Sciatic nerve (tissue), 2 donors: Measurements from ENCODE around the gene MYPOP. TPM values are rescaled to one million over a fixed set of nuclear protein-coding genes. Genes with fewer than 3 reads are reported as not detected.
"Not testable (repeated sequence)": the region's sequence is repeated elsewhere in the genome, so short reads cannot be mapped to it uniquely, and the experiment has no call there.

Experiments
- ATAC-seq: fragments of 200-7000 bp; cut with Tn5 transposase; one replicate; pipeline ENCODE4 v1.9.1; 2020; ENCODE audit warnings: mild to moderate bottlenecking, moderate library complexity
- DNase-seq: peaks from one replicate; pipeline ENCODE4 v3.0.0-alpha.2; 2020; ENCODE audit warnings: low spot score
- intact Hi-C: fragments of 100-400 bp; cut with DNase I; formaldehyde crosslinking; loops from one replicate; pipeline ENCODE4 v1.14.2; 2022
- total RNA-seq: library from RNA; stranded (reverse); fragmentation: NEBNext Ultra II Directional; extraction: Animal tissue kit (Norgen Biotek cat#: 25700); gene quantifications from one replicate; pipeline ENCODE4 v1.2.1, GENCODE V29; 2021
- donor health status: DM: no; HTN: no; CAD: no.
- donor health status: DM: no; HTN: no; CAD: no.

The MYPOP gene
- total RNA-seq, 1 donor from 2014 or later, result 8.6 TPM

DNA sequence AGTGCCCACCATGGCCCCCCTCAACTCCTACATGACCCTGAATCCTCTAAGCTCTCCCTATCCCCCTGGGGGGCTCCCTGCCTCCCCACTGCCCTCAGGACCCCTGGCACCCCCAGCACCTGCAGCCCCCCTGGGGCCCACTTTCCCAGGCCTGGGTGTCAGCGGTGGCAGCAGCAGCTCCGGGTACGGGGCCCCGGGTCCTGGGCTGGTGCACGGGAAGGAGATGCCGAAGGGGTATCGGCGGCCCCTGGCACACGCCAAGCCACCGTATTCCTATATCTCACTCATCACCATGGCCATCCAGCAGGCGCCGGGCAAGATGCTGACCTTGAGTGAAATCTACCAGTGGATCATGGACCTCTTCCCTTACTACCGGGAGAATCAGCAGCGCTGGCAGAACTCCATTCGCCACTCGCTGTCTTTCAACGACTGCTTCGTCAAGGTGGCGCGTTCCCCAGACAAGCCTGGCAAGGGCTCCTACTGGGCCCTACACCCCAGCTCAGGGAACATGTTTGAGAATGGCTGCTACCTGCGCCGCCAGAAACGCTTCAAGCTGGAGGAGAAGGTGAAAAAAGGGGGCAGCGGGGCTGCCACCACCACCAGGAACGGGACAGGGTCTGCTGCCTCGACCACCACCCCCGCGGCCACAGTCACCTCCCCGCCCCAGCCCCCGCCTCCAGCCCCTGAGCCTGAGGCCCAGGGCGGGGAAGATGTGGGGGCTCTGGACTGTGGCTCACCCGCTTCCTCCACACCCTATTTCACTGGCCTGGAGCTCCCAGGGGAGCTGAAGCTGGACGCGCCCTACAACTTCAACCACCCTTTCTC, 30.1 kb downstream of the MYPOP start:
- no peak for DNase-seq
- intact Hi-C loops, result no loop called here

DNA sequence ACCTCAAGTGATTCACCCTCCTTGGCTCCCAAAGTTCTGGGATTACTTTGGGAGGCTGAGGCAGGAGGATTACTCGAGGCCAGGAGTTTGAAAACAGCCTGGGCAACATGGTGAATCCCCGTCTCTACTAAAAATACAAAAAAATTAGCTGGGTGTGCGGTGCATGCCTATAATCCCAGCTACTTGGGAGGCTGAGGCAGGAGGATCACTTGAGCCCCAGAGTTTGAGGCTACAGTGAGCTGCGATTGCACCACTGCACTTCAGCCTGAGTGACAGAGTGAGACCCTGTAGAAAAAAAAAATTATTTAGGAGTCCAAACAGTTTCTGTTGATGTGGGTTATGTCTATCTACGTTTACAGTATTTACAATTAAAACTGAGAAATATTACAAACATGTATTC, 31.6 kb downstream of the MYPOP start:
- intact Hi-C loops, result no loop called here
- ATAC-seq, result no peak

More for the DNA sequence above, 30.1 kb downstream of the MYPOP start:
- ATAC-seq, result no peak

DNA sequence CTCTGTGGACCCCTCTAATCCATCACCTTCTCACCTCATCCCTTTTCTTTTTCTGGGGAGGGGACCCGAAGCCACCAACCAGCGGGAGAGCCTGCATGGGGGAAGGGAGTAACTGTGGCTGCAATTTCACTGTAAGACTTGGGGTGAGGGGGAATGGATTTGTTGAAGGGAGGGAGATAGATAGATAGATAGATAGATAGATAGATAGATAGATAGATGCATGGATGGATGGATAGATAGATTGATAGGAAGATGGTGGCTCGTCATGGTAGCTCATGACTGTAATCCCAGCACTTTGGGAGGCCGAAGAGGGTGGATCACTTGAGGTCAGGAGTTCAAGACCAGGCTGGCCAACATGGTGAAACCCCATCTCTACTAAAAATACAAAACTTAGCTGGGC, 35.2 kb downstream of the MYPOP start:
- ATAC-seq, DNase-seq, intact Hi-C loops: not testable (repeated sequence)

More for the DNA sequence above, 31.6 kb downstream of the MYPOP start:
- DNase-seq, result no peak

DNA sequence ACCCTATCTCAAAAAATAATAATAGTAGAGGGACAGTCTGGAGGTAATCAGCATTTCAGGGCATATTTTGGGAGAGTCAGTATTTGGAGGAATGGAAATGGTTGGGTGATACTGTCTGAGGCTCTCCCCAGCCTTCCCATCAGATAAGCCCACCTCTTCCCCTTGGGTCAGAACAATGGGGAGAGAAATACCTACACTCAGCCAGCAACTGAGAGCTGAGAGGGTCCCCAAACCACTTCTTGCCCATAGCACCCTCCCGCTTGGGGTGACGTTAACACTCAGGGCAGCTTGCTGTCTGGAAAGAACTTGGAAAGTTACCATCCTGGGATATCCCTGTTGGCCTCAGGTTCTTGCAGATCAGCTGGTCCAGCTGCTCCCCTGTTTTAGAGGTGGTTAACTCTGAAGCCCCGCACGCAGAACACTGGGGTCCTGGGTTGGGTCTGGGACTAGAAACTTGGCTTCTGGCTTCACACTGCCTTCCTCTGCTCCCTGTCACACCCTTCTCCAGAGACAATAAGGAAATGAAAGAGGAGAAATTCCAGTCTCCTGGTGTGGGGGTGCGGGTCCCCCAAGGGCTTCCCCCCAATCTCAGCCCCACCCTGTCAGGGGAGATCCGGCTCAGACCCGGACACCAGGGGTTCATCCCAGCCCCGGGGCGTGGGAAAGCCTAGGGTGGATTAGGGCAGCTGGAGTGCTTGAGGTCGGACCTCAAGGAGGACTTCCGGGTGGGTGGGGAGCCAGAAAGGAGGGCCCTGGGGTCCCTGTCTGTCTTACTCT, 35.8 kb downstream of the MYPOP start:
- DNase-seq (no peak), ATAC-seq (no peak)
- intact Hi-C loops, result no loop called here

DNA sequence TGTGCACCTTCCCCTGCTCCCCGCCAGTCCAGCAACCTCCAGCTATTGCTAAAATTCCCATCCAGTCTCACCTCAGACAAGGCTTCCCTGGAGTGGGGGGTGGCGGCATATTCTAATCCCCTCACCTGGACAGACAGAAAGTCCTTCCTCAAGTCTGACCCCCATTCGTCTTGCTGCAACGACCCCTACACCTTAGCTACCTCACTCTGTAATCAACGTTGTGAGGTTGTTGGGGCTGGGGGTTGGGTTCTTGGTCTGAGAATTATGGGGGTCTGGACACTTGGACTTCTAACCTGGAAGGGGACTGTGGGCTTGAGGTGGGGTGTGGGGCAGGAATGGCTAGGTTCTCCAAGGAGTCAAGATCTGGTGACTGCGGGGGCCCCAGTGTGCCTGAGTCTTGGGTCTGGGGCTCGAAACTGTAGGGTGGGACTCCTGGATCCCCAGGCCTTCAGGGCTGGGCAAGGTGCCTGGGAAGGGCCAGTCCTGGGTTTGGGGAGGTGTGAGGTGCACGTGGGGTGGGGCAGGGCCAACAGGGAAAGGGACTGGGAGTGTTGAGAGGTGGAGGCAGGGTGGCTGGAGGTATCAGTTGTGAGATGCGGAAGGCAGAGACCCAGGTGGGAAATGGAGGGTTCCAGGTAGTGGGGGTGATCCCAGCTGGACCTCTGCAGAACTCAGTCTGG, 37.0 kb downstream of the MYPOP start:
- intact Hi-C loops, result no loop called here
- ATAC-seq (no peak), DNase-seq (no peak)

DNA sequence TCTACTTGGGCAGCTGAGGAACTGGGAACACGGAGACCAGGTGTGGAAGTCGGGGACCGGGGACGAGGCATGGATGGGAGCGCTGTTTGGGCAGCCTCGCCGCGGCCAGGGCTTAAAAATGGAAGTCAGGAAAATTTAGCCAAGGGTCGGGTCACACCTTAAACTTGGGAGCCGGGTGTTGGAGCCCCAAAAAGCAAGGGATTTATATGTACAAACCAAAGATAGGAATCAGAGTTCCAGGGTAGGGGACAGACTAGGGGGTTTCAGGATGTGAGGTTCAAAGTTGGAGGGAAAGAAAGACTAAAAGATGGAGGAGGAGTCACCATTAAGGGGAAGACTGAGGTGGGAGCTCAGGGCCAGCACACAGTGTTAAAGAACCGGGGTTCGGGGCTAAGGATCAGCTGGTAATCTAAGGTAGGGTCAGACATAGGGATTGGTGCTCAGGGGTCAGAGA, 37.8 kb downstream of the MYPOP start:
- intact Hi-C loops, result no loop called here
- DNase-seq (no peak), ATAC-seq (no peak)

DNA sequence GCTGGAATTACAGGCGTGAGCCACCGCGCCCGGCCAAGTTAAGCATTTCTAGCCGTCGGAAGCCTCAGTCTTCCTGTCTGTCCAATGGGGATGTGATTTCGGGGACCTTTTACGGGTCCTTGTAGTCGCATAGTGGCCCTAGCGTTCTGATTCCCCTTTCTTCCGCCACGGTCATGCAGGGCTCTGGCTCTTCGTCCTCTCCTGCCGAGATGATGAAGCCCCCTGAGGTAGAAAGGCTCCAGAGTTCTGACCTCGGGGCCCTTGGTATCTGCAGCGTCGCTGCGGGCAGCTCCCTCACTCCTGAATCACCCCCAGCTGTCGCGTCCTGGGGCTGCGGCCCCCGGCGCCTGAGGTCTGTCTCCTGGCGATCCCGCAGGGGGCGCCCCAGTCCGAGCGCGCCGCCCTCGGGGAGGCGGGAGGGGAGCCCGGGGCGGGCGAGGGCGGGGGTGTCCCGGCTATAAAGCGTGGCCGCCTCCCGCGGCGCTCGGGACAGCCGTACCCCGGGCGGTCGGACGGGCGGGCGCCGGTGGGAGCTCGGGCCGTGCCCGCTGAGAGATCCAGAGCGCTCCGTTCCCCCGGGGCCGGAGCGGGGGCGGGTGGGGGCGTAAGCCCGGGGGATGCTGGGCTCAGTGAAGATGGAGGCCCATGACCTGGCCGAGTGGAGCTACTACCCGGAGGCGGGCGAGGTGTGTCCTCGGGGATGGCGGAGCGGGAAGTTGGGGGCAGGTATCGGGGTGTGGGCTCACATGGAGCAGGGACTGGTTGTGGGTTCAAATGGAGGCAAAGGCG, 38.4 kb downstream of the MYPOP start, which contains the start of gene FOXA3:
FOXA3 (plus strand) TSS at position 487 of the 789 bp plus-strand sequence; CDS start at position 618, 131 bp downstream.
- intact Hi-C loops, result no loop called here
- ATAC-seq (peak; percentile 7), DNase-seq (peak; percentile 66)

DNA sequence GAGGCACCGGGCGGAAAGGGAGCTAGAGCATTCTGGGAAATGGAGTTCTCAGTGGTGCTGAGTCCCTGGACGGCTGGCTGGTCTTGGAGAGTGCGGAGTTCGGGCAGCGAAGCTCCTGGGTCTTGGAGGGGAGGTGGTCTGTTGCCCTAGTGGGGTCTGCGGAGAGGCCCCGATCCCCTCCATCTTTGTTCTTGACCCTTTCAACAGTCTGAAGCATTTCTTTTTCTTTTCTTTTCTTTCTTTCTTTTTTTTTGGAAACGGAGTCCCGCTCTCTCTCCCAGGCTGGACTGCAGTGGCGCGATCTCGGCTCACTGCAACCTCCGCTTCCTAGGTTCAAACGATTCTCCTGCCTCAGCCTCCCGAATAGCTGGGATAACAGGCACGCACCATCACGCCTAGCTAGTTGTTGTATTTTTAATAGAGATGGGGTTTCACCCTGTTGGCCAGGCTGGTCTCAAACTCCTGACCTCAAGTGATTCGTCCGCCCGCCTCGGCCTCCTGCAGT, 39.0 kb downstream of the MYPOP start:
- ATAC-seq (no peak), DNase-seq (no peak)
- intact Hi-C loops, result no loop called here

DNA sequence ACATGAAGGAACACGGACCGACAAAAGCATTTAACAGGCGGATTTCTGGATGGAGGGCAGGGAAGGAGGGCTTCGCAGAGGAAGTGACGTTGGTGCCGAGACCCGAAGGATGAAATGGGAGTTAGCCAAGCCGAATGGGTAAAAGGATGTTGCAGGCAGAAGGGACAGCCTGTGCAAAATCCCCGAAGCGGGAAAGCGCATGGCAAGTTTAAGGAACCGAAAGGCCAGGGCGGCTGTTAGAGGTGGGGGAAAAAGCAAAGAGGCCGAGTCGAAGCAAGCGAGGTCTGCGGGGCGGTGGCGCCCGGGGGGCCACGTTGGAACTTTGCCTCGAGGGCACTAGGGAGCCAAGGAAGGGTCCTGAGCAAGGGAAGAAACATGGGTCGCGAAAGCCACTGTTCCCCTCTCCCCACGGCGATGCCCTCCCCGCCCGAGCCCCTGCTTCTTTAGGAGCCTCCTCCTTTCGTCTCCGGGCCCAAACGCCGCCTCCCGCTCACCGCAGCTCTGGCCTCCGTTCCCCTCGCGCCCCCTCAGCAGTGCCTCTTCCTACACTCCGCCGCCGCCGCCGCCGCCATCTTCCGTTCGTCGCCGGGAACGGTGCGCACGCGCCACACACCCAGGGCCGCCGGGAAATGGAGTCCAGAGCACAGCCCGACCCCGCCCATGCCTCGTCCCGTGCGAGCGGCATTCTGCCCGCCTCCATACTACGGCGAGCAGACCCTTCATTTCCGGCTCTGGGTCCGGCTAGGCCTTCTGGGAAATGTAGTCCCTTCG, 39.7 kb downstream of the MYPOP start, which contains the start of gene SYMPK:
SYMPK (minus strand) TSS at position 584 of the 771 bp plus-strand sequence. CDS start 8,652 bp downstream, outside the sequence.
- DNase-seq (peak; percentile 99), ATAC-seq (peak; percentile 99)
- intact Hi-C loops, result no loop called here

DNA sequence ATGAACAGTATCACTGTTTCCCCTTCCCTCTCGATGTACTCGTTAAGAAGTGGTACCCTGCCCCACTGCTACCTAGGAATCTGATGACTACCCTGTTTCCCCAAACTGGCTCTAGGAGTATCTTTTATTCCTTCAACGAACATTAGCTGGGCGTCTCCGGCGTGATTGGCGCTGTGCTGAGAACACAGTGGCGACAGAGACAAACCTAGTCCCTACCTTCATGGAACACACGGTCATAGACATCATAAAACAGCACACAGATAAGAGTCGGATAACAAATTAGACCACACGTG, 40.2 kb downstream of the MYPOP start:
- intact Hi-C loops, result no loop called here
- no peak for DNase-seq
- no peak for ATAC-seq

DNA sequence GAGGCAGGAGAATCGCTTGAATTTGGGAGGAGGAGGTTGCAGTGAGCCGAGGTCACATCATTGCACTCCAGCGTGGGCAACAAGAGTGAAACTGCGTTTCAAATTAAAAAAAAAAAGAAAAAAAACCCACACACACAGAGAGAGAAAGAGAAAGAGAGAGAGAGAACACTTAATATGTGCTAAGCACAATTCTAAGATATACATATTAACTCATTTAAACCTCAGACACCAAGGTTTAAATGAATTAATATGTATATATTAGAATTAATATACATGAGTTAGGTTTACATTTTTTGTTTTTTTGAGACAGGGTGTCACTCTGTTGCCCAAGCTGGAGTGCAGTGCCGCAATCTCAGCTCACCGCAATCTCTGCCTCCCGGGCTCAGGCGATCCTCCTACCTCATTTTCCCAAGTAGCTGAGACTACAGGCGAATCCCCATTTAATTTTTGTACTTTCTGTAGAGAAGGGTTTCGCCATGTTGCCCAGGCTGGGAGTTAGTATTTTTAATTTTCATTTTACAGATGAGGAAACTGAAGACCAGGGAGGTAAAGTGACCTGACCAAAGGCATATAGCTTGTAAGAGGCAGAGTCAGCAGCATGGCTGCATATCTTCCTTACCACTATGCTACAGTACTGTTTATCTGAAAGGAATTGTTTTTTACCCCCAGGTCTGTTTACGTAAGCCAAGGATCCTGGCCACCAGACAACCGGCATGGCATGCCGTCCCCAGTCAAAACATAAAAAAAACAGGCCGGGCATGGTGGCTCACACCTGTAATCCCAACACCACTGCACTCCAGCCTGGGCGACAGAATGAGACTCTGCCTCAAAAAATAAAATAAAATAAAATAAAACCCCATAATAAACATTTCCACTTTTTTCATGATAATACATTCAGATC, 41.8 kb downstream of the MYPOP start:
- intact Hi-C loops, result no loop called here
- no peak for DNase-seq
- no peak for ATAC-seq

DNA sequence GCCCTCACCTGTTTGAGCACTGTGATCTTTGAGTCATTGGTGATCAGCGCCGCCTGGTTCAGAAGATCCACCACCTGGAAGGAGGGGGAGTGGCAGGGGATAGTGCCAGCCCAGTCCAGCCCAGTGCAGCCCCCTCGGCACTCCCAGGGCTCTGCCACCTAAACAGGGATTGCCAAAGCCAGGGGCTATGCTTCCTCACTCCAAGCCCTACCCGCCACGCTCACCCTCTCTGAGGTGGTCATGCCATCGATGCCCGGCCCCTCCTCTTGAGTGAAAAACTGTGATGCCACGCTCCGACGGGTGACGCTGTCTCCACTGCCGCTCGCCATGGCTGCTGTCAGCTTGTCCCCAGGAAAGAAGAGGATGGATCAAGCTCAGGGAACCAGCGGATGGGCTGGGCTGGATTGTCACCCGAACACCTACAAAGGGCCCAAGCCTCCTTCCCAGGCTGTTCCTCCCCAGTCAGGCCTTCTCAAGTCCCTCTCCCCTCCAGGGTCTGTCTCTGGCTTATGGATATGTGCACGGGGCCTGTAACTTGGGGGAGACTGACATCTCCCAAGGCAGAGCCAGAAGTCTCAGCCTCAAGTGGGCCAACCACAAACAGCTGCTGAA, 48.1 kb downstream of the MYPOP start:
- DNase-seq (no peak), ATAC-seq (no peak)
- intact Hi-C loops, result no loop called here

DNA sequence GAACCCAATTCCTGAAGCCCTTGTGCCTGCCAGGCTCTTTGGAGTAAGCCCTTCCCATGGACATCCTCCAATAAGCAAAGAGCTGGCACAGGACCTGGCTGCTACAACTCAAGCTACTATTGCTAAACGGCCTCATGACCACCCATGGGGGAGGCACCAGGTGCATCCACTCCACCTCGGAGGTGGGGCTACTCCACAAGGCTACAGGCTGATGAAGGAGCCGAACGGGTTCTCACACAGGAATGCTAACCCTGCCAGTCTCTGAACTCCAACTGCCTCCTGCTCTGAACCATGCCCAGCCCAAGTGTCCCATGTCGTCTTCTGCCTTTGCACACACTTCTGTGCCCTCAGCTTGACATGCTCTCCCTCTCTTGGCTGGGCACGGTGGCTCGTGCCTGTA, 49.4 kb downstream of the MYPOP start:
- no peak for DNase-seq
- intact Hi-C loops, result no loop called here
- no peak for ATAC-seq

DNA sequence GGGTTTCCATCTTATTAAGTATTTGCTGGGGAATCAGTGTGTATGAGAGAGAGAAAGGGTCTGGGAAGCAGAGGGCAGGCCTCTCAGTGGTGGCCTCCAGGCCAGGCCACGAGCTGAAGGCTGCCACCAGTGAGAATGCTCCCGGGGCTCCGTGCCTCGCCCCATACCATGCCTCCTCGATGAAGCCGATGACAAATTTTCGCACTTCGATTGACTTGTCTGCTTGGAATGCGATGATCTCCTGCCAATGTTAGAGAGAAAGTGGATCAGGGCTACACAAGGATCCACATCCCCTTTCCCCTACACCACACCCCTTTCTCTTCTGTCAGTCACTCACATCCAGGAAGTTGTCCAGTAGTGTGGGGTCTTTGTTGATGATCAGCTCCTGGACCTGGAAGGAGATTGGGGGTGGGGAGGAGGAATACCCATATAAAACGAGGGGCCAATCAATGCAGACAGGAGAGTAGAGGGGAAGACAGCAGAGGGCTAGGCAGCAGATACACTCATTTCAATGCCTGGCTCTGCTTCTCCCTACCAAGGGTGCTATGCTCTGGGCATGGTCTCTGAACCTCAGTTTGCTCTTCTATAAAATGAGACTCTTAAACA, 50.2 kb downstream of the MYPOP start:
- DNase-seq (no peak), ATAC-seq (no peak)
- intact Hi-C loops, result no loop called here

DNA sequence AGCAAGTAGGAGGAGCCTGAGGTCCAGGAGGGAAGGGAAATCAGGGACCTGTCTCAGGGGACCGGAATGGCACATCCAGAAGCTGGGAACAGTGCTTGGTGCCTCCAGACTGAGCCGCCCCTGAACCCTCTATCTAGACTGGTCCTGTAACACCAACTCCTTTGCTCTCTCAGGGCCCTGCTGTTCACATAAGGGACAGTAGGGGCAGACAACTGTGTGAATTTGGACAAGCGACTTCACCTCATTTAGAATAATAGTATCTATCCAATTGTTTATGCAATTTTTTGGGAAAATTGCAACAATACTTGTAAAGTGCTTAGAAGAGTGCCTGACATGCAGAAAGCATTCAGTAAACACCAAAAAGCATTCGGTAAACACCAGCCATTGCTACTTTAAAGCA, 53.5 kb downstream of the MYPOP start:
- intact Hi-C loops, result no loop called here

DNA sequence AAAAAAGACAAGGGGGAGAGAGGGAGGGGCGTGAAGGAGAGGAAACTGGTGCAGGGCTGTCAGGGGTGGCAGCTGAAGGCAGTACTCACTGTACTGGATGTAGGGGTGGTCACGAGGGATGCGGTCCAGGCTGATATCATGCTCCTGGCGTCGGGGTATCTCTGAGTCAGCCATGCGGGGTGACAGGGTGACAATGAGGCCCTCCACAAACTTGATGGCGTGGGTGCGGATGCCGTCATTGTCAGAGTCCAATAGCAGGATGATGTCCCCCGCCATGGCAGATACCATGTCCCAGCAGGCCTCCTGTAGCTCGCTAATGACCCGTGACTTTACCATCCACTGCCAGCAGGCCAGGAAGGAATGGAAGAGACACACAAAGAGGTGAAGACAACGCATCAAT, 54.8 kb downstream of the MYPOP start:
- no peak for DNase-seq
- no peak for ATAC-seq
- intact Hi-C loops, result no loop called here

More for the DNA sequence above, 53.5 kb downstream of the MYPOP start:
- ATAC-seq (no peak), DNase-seq (no peak)
